ENCODE measurements around the gene ZNF420.
"Not testable (repeated sequence)": the region's sequence is repeated elsewhere in the genome, so short reads cannot be mapped to it uniquely, and the experiment has no call there.

The ZNF420 gene

GRCh38 chr19:37114001-37114400, 35.8 kb downstream of the ZNF420 start:
- in situ Hi-C loops (cut with HindIII; ENCODE audit: low pct_ligation_motif_present, low sequenced_read_pairs): no loop called here
- no peak for DNase-seq
- Histone ChIP-seq H3K4me3 (ENCODE audit: low read depth, low read length) (no peak overlapping the region), H3K36me3 (replicated peaks) (peaks cover 2% of the 10 kb centered on the region), H3K27me3 (replicated peaks) (no peaks in the 10 kb centered on the region), H3K27ac (no peak overlapping the region)
- peak; percentile 34 for TF ChIP-seq CTCF (IDR thresholded peaks at IDR 0.05; ENCODE audit: low read depth, low read length, missing control alignments)

GRCh38 chr19:37122093-37122492, 43.9 kb downstream of the ZNF420 start:
- in situ Hi-C loops (cut with HindIII; ENCODE audit: low pct_ligation_motif_present, low sequenced_read_pairs); H3K4me3 ChIP-seq (ENCODE audit: low read depth, low read length); DNase-seq; H3K27me3 ChIP-seq (replicated peaks); H3K27ac ChIP-seq; H3K36me3 ChIP-seq (replicated peaks): not testable (repeated sequence)

GRCh38 chr19:37127999-37128820, 50.0 kb downstream of the ZNF420 start:
- H3K4me3 ChIP-seq (ENCODE audit: low read depth, low read length): no peak overlapping the region
- no peak for TF ChIP-seq CTCF (IDR thresholded peaks at IDR 0.05; ENCODE audit: low read depth, low read length, missing control alignments)

GRCh38 chr19:37128821-37129177, 50.6 kb downstream of the ZNF420 start:
- Histone ChIP-seq H3K36me3 (replicated peaks) (peaks cover 10% of the 10 kb centered on the region), H3K27me3 (replicated peaks) (no peaks in the 10 kb centered on the region), H3K4me3 (ENCODE audit: low read depth, low read length) (no peak overlapping the region), H3K27ac (no peak overlapping the region)
- in situ Hi-C loops (cut with HindIII; ENCODE audit: low pct_ligation_motif_present, low sequenced_read_pairs): no loop called here
- TF ChIP-seq CTCF (IDR thresholded peaks at IDR 0.05; ENCODE audit: low read depth, low read length, missing control alignments): no peak
- DNase-seq: no peak

More at GRCh38 chr19:37127999-37128820, 50.0 kb downstream of the ZNF420 start:
- in situ Hi-C loops (cut with HindIII; ENCODE audit: low pct_ligation_motif_present, low sequenced_read_pairs): no loop called here
- Histone ChIP-seq H3K27ac (no peak overlapping the region), H3K27me3 (replicated peaks) (no peaks in the 10 kb centered on the region), H3K36me3 (replicated peaks) (peaks cover 10% of the 10 kb centered on the region)
- DNase-seq: no peak

GRCh38 chr19:37136111-37136510, 57.9 kb downstream of the ZNF420 start:
- no peak for TF ChIP-seq CTCF (IDR thresholded peaks at IDR 0.05; ENCODE audit: low read depth, low read length, missing control alignments)
- in situ Hi-C loops (cut with HindIII; ENCODE audit: low pct_ligation_motif_present, low sequenced_read_pairs): no loop called here

GRCh38 chr19:37148214-37148613, 70.0 kb downstream of the ZNF420 start:
- no peak for DNase-seq
- Histone ChIP-seq H3K27me3 (replicated peaks) (no peaks in the 10 kb centered on the region), H3K36me3 (replicated peaks) (peaks cover 2% of the 10 kb centered on the region), H3K4me3 (ENCODE audit: low read depth, low read length) (no peak overlapping the region), H3K27ac (no peak overlapping the region)
- no peak for TF ChIP-seq CTCF (IDR thresholded peaks at IDR 0.05; ENCODE audit: low read depth, low read length, missing control alignments)
- in situ Hi-C loops (cut with HindIII; ENCODE audit: low pct_ligation_motif_present, low sequenced_read_pairs): no loop called here

More at GRCh38 chr19:37136111-37136510, 57.9 kb downstream of the ZNF420 start:
- Histone ChIP-seq H3K27ac (no peak overlapping the region), H3K36me3 (replicated peaks) (no peaks in the 10 kb centered on the region), H3K4me3 (ENCODE audit: low read depth, low read length) (no peak overlapping the region), H3K27me3 (replicated peaks) (no peaks in the 10 kb centered on the region)
- DNase-seq: no peak
